Bronchial epithelial cell (primary cell): ENCODE results near the gene NUP62. TPM values are rescaled to one million over a fixed set of nuclear protein-coding genes. Genes with fewer than 3 reads are reported as not detected.

ENCODE experiments used
- DNase-seq: peaks from one replicate; pipeline ENCODE4 v3.0.0-alpha.2; 2010; ENCODE audit warnings: low read depth
- FAIRE-seq: peaks from 2 replicates; lab custom pipeline; 2011; peaks lifted over from hg19 to GRCh38; lab: Jason Lieb, UNC
- H3K27me3 ChIP-seq: 2 replicates; pipeline ENCODE4 v1.5.1; 2011; ENCODE audit warnings: low read length; ENCODE audit not compliant: control insufficient read depth, insufficient read depth
- H3K36me3 ChIP-seq: 2 replicates; pipeline ENCODE4 v1.5.1; 2011; ENCODE audit warnings: low read length; ENCODE audit not compliant: control insufficient read depth, insufficient read depth
- H3K4me3 ChIP-seq: 2 replicates; pipeline ENCODE4 v1.5.1; 2011; ENCODE audit warnings: mild to moderate bottlenecking, low read depth, low read length, control low read depth
- total RNA-seq: library from RNA; depleted of rRNA; stranded (reverse); fragments of >200 nt; gene quantifications from 2 replicates; pipeline ENCODE4 v1.2.1, GENCODE V29; 2014
- TF ChIP-seq, protein P1 (sequence below): IDR thresholded peaks from 2 replicates; pipeline ENCODE4 v1.5.1; 2011; ENCODE audit warnings: mild to moderate bottlenecking, moderate library complexity, low read length, control low read depth, inconsistent platforms; ENCODE audit not compliant: insufficient read depth, severe bottlenecking

The NUP62 gene
- total RNA-seq, 1 donor from 2014 or later = 12.1 TPM

DNA sequence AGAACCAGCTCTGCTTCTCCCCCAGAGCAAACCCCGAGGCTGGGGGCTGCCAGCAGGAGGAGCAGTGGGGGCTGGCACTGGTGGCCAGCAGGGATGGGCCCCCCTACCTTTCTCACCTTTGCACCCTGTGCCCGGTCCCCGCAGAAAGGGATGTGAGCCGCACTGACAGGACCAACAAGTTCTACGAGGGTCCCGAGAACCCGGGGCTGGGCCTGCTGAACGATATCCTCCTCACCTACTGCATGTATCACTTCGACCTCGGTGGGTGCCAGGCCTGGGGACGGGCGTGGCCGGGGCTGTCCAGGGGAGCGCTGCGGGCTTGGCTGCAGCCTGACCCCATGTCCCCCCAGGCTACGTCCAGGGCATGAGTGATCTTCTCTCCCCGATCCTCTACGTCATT lies 45.2 kb downstream of the NUP62 start:
- DNase-seq (no peak), FAIRE-seq (no peak)
- no peaks in the 10 kb centered on the region for H3K27me3 ChIP-seq
- H3K4me3 ChIP-seq = no peak overlapping the region
- TF ChIP-seq, protein P1, sequence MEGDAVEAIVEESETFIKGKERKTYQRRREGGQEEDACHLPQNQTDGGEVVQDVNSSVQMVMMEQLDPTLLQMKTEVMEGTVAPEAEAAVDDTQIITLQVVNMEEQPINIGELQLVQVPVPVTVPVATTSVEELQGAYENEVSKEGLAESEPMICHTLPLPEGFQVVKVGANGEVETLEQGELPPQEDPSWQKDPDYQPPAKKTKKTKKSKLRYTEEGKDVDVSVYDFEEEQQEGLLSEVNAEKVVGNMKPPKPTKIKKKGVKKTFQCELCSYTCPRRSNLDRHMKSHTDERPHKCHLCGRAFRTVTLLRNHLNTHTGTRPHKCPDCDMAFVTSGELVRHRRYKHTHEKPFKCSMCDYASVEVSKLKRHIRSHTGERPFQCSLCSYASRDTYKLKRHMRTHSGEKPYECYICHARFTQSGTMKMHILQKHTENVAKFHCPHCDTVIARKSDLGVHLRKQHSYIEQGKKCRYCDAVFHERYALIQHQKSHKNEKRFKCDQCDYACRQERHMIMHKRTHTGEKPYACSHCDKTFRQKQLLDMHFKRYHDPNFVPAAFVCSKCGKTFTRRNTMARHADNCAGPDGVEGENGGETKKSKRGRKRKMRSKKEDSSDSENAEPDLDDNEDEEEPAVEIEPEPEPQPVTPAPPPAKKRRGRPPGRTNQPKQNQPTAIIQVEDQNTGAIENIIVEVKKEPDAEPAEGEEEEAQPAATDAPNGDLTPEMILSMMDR = no peak
- H3K36me3 ChIP-seq = peaks cover 37% of the 10 kb centered on the region

DNA sequence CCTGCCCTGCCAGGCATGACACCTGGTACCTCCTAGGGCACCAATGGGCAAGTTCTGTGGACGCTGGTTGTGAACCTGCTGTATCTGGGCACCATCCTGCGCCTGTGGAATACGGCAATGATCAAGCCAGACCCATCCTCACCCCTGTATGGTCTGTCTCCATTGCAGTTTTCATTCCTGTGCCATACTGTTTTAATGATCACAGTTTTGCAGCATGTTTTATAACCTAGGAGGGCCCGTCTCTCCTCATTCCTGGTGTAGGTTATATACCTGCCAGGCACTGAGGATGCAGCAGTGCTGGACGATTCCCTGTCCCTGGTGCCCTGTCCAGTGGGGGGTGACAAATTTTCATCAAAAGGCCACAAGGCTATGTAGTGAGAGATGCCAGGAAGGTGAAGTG lies 46.2 kb downstream of the NUP62 start:
- Histone ChIP-seq H3K36me3 (peaks cover 38% of the 10 kb centered on the region), H3K4me3 (no peak overlapping the region), H3K27me3 (no peaks in the 10 kb centered on the region)
- TF ChIP-seq, protein P1 = no peak
- FAIRE-seq (no peak), DNase-seq (no peak)

DNA sequence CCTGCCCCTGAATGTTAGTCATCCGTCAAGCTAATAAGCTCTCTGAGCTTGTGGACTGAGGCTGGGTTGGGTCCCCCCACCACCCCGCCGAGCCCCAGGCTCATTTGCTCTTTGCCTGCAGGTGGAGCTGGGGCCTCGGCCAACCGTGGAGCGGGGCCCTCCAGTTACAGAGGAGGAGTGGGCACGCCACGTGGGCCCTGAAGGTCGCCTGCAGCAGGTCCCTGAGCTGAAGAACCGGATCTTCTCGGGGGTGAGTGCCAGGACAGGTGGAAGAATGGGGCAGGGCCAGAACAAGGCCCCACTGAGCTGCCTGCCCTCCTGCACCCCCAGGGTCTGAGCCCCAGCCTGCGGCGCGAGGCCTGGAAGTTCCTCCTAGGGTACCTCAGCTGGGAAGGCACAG lies 46.7 kb downstream of the NUP62 start:
- TF ChIP-seq, protein P1 = no peak
- Histone ChIP-seq H3K27me3 (no peaks in the 10 kb centered on the region), H3K36me3 (peaks cover 38% of the 10 kb centered on the region), H3K4me3 (no peak overlapping the region)
- FAIRE-seq (no peak), DNase-seq (no peak)

DNA sequence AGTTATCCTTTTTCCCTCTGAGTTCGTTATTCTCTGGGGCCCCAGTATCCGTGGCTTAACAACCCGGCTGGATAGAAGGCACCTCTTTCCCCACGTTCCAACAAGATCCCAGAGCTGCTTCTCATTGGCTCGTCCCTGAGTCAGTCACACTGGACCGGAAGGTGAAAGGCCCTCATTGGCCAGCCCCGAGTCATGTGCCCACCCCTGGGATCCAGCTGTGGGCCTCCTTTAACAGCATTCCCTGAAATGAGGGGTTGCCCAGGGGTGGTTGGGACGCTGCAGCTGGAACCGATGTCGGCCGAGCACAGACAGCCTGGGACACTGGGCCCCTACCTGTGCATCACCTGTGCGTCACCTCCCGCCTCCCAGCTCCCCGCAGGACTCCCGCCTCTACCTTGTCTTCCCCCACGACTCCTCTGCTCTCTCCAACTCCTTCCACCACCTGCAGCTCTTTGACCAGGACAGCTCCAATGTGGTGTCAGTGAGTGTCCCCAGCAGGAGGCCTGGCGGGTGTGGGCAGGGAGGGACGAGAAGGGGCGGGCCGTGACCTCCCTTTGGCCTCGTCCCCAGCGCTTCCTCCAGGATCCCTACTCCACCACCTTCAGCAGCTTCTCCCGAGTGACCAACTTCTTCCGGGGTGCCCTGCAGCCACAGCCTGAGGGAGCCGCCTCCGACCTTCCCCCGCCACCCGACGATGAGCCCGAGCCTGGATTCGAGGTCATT lies 47.5 kb downstream of the NUP62 start:
- TF ChIP-seq, protein P1 = no peak
- H3K36me3 ChIP-seq = peaks cover 38% of the 10 kb centered on the region
- DNase-seq = no peak
- FAIRE-seq = no peak
- no peaks in the 10 kb centered on the region for H3K27me3 ChIP-seq
- H3K4me3 ChIP-seq = no peak overlapping the region

DNA sequence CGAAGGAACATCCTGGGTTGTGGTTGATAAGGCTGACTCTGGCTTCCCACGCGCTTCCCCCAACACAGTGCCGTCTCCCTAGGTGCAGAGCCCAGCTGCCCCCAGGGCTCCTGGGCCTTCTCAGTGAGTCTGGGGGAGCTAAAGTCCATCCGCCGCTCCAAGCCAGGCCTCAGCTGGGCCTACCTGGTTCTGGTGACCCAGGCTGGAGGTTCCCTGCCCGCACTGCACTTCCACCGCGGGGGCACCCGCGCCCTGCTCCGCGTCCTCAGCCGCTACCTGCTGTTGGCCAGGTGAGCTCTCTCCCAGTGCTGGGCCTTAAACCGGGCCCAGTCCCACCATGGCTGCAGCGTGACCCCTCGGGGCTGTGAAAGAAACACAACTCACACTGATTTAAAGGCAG lies 48.1 kb downstream of the NUP62 start:
- Histone ChIP-seq H3K36me3 (peaks cover 38% of the 10 kb centered on the region), H3K27me3 (no peaks in the 10 kb centered on the region), H3K4me3 (no peak overlapping the region)
- TF ChIP-seq, protein P1 = no peak
- no peak for FAIRE-seq
- no peak for DNase-seq

DNA sequence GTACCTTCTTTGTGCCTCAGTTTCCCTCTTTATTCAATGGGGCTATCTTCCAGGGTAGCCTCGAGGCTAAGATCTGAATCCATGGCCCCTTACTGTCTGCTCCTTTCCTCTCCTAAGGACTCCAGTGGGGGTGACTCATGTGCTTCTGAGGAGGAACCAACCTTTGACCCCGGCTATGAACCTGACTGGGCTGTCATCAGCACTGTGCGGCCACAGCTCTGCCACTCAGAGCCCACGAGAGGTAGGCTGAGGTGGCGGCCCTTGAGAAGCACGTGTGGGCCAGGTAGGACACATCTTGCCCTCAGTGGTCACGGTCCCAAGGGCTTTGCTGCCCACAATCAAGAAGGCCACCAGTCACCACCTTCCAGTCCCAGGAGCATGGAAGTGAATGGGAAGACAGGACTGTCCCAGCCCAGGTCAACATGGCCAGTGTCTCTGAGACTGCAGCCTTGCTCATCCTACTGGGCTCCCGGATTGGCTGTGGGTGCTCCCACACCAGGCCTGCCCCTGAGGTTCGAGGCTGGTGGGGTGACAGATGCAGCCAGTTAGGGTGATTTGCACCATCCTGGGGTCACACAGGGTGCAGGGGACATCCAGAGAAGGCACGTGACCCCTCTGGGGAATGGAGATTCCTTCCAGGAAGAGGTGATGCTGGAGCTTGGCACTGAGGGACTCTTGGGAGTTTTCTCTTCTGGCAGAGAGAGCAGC lies 49.0 kb downstream of the NUP62 start:
- no peak overlapping the region for H3K4me3 ChIP-seq
- FAIRE-seq (no peak), DNase-seq (no peak)
- no peaks in the 10 kb centered on the region for H3K27me3 ChIP-seq
- TF ChIP-seq, protein P1 = no peak
- peaks cover 38% of the 10 kb centered on the region for H3K36me3 ChIP-seq
